ENCODE results near the gene YWHAE. TPM values are rescaled to one million over a fixed set of nuclear protein-coding genes. Genes with fewer than 3 reads are reported as not detected.

Gene YWHAE
- total and polyA plus RNA-seq, 2 experiments from 2014 or later = 339 to 566 TPM

GRCh38 chr17:1431631-1432104 lies 31.6 kb upstream of the YWHAE start:
- 95% methylated on average over 2 of the region's 2 CpGs for WGBS (ENCODE audit: low lambda C conversion rate, missing lambda C conversion rate)
- H3K36me3 ChIP-seq (replicated peaks; ENCODE audit: insufficient read depth, low read depth) = no peaks in the 10 kb centered on the region

GRCh38 chr17:1423456-1424135 lies 23.6 kb upstream of the YWHAE start:
- Histone ChIP-seq H3K9me3 (ENCODE audit: low read depth) (no peaks in the 10 kb centered on the region), H3K36me3 (replicated peaks; ENCODE audit: insufficient read depth, low read depth) (no peaks in the 10 kb centered on the region), H4K20me1 (ENCODE audit: insufficient read depth, poor library complexity, severe bottlenecking) (peaks cover 11% of the 10 kb centered on the region), H3K4me3 (no peak overlapping the region), H3K79me2 (peaks cover 46% of the 10 kb centered on the region), H3K9me2 (replicated peaks; ENCODE audit: insufficient read depth) (no peaks in the 10 kb centered on the region), H3K27me3 (no peaks in the 10 kb centered on the region), H2AFZ (no peak overlapping the region), H3K4me2 (no peak overlapping the region), H3K4me1 (ENCODE audit: insufficient read depth) (no peaks in the 10 kb centered on the region), H3K27ac (peak overlapping the region; percentile 24)
- TF ChIP-seq EZH2 (IDR thresholded peaks at IDR 0.05; ENCODE audit: borderline replicate concordance) = no peak
- no peak for TF ChIP-seq EZH2phosphoT487 (IDR thresholded peaks at IDR 0.05; ENCODE audit: low read depth, severe bottlenecking, unreplicated experiment)
- no peak for TF ChIP-seq CTCF (IDR thresholded peaks at IDR 0.05; ENCODE audit: poor library complexity)
- WGBS (ENCODE audit: low lambda C conversion rate, missing lambda C conversion rate) = 87% methylated on average over 10 of the region's 10 CpGs
- DNase-seq (ENCODE audit: low spot score) = no peak

More at GRCh38 chr17:1431631-1432104, 31.6 kb upstream of the YWHAE start:
- Histone ChIP-seq H3K27me3 (no peaks in the 10 kb centered on the region), H3K79me2 (peaks cover 90% of the 10 kb centered on the region), H3K4me3 (no peak overlapping the region), H2AFZ (no peak overlapping the region), H3K27ac (no peak overlapping the region), H3K4me2 (no peak overlapping the region), H3K4me1 (ENCODE audit: insufficient read depth) (no peaks in the 10 kb centered on the region), H3K9me3 (ENCODE audit: low read depth) (no peaks in the 10 kb centered on the region), H4K20me1 (ENCODE audit: insufficient read depth, poor library complexity, severe bottlenecking) (peaks cover 29% of the 10 kb centered on the region), H3K9me2 (replicated peaks; ENCODE audit: insufficient read depth) (no peaks in the 10 kb centered on the region)
- DNase-seq (ENCODE audit: low spot score) = no peak
- no peak for TF ChIP-seq EZH2phosphoT487 (IDR thresholded peaks at IDR 0.05; ENCODE audit: low read depth, severe bottlenecking, unreplicated experiment)
- no peak for TF ChIP-seq EZH2 (IDR thresholded peaks at IDR 0.05; ENCODE audit: borderline replicate concordance)
- TF ChIP-seq CTCF (IDR thresholded peaks at IDR 0.05; ENCODE audit: poor library complexity) = no peak

GRCh38 chr17:1422885-1423284 lies 22.9 kb upstream of the YWHAE start:
- no peak for DNase-seq (ENCODE audit: low spot score)
- Histone ChIP-seq H3K4me2 (no peak overlapping the region), H2AFZ (no peak overlapping the region)

More at GRCh38 chr17:1422885-1423284, 22.9 kb upstream of the YWHAE start:
- Histone ChIP-seq H3K36me3 (replicated peaks; ENCODE audit: insufficient read depth, low read depth) (no peaks in the 10 kb centered on the region), H3K4me3 (no peak overlapping the region), H3K27ac (peak overlapping the region; percentile 24), H4K20me1 (ENCODE audit: insufficient read depth, poor library complexity, severe bottlenecking) (peaks cover 11% of the 10 kb centered on the region), H3K9me3 (ENCODE audit: low read depth) (no peaks in the 10 kb centered on the region), H3K79me2 (peaks cover 42% of the 10 kb centered on the region), H3K4me1 (ENCODE audit: insufficient read depth) (no peaks in the 10 kb centered on the region), H3K9me2 (replicated peaks; ENCODE audit: insufficient read depth) (no peaks in the 10 kb centered on the region), H3K27me3 (no peaks in the 10 kb centered on the region)
- TF ChIP-seq EZH2 (IDR thresholded peaks at IDR 0.05; ENCODE audit: borderline replicate concordance) (no peak), EZH2phosphoT487 (IDR thresholded peaks at IDR 0.05; ENCODE audit: low read depth, severe bottlenecking, unreplicated experiment) (no peak), CTCF (IDR thresholded peaks at IDR 0.05; ENCODE audit: poor library complexity) (no peak)
- 85% methylated on average over 7 of the region's 7 CpGs for WGBS (ENCODE audit: low lambda C conversion rate, missing lambda C conversion rate)
